ENCODE results near the gene LRRC9.
A peak's percentile ranks its signal among the peaks of the same experiment; 100 is the strongest.
"Not testable (repeated sequence)": the region's sequence is repeated elsewhere in the genome, so short reads cannot be mapped to it uniquely, and the experiment has no call there.

LRRC9 gene

DNA sequence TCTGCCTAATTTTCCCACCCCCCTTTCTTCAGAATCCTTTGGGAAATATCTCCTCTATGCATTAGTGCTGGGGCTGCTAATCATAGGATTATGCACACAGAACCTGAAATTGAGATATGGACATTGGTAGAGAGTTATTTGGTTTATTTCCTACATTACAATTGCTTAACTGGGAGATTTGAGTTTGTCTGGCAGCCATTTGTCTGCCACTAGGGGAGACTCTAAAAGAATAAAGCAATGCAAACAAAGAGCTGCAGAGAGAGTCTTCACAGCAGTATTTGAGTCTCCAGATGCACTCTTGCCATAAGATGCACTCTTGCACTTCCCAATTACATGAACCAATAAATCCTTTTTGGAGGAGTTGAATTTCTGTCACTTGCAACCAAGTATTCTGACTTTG is 159.8 kb downstream of the LRRC9 start:
- DNase-seq: no peak

DNA sequence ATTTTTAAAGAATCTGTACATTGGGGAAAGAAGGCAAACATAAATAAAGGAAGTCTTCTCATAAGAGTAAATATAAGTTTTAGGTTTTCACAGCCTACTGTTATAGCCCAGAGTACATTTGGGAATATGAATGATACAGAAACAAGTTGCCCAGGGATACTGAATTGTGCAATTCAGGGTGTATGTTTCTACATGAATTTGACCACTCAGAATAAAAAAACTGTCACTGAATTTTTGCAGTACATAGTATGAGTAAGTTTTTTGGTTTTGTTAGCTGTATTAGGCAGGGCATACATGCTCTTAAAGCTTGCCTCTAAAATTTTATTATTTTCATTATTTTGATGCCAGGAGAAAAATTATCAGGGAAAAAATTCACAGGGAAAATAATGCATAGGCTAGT is 165.1 kb downstream of the LRRC9 start:
- DNase-seq: no peak

DNA sequence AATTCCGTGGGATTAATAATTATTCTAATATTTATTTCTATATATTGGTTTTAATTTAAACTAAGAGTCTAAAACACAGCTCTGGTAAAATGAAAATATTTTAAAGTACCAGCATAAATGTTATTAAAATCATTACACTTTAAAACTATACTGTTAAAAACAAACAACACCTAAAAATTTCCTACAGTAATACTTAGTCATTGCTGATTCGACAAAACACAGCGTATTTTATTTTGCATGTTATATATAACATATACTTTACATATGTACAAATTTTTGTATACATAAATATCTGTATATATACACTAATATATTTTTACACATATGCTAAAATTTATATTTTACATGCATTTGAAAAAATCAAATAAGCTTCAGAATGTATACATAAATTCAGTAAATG is 165.7 kb downstream of the LRRC9 start:
- no peak for DNase-seq

DNA sequence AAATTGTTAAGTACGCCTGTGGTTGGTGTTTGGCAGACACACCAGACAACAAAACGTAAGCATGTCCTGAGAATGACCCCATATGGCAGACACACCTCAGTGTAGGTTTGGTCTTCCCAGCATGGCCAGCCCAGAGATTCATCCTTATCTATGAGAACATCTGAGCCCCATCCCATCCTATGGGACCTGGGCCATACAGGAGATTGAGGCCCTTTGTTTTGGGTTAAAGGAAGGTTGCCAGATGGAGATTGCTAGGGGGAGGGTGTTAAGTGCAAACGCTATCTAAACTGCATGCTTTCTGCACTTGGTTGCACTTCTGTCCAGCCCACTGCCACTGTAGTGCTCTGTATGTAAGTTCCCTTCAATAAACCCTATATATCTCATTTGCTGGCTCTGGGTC is 167.7 kb downstream of the LRRC9 start:
- no peak for DNase-seq

DNA sequence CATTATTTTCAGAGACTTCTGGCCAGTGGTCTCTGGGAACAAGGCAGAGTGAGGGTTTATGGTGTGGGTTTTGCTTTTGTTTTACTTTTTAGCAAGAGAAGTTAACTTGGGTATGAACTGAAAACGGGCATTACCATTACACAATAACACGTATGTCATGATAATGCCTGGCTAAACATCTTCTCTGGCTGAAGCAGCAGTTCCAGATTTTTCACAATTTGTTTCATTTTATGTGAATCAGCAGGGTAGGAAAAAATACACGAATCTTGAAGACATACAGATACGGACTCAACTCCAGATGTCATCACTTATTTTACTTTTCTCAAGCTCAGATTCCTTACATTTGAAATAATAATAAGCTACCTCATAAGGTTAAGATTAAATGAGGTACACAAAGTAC is 169.3 kb downstream of the LRRC9 start:
- no peak for DNase-seq

DNA sequence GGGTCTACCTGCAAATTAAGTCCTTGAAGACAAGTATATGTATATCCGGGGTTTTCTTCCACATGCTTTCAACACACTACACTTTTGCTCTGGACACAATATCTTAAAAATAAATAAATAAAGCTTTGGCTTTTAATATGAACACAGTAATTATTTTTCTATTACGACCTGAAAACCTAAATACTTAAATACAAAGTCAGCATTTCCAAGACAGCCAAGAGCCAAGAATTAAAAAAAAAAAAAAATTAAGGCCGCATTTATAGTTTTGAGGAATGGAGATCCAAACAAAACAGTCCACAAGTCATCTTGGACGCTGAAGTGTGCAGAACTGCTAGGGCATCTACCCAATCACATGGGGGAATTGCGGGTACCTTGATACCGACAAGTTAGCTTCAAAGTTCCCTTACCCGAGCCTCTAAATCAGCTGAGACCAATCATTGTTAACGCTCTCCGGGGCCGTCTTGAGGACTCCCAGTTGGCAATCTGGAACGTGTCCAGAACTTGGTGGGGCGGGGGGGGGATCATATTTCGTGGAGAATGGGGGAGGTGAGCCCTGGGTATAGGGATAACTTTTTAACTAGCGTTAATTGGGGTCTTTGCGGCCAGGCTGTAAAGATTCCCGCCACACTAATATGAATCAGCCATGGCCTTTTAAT is 171.0 kb downstream of the LRRC9 start:
- no peak for DNase-seq

DNA sequence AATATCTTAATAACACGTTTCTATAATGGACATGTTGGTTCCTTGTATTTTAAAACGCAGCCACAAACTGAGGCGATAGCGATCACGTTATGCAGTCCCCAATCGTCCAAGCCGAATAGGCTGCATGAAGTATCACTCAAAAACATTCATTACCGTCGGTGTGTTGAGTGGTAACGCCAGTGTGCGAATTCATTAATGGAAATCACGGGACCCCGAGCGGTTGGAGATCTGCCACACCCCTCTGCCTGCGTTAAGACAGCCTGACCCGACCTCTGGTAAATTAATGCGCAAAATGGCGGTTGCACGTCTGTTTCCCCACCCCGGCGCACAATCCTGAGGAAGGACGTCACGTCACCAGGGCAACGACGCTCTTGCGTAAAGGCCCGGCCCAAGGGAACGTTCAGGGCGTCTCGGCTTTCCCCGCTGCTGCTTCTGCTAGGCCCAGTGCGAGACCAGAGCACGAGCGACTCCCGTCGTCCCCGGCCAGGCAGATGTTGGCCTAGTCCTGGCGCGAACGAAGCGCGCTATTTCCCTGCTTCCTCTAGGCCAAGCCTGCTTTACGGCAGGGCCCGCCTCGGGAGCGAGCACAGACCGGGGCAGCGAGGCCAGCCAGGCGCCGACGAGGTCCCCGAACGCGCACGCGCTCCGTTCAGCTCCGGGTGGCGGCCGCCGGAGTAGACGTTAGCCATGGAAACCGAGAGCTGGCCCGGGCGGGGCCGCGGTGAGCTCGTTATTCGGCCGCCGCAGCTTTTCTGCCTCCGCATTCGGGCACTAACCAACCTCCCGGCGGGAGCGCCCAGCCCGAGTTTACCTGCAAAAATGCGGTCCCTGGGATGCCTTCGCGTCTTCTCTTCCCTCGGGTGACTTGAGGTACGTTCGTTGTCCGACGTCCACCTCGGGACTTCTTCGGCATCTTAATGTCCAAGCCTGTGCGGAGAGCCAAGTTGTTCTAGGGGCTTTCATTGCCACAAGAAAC is 171.9 kb downstream of the LRRC9 start, which contains the start of gene PCNX4:
Gene PCNX4 (plus strand): TSS at position 374 of the 976 bp plus-strand sequence. CDS start 15,716 bp downstream, outside the sequence.
- peak; percentile 92 for DNase-seq

DNA sequence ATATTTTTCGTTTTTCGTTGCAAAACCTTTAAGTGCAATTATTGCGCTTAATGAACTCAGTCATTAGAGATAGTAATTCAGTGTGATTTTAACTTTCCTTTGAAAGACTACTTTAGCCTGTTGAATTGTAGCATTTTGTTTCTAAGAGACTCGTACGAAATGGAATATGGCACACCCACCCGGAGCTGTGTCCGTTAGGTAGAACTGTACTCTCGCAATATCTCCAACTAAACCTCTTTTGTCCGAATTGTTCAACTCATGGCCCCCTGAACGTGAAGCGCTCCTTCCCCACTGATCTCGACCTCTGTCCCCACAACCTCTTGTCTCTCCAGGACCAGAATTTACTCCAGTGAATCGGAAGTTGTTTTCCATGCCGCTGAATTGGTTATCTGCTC is 172.6 kb downstream of the LRRC9 start:
- DNase-seq: no peak

DNA sequence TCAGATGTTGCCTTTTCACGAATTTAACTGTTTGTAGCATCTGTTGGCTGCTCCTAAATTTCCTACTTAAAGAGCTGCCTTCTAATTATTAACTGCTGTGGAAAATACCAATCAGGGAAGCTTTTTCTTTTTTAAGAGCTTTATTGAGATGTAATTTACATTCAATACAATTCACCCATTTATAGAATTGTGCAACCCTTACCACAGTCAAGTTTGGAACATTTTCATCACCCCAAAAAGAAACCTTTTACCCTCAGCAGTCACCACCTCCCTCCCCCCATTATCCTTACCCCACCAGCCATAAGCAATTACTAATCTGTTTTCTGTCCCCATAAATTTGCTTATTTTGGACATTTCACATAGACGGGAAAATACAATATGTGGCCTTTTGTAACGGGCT is 173.1 kb downstream of the LRRC9 start:
- DNase-seq: no peak

DNA sequence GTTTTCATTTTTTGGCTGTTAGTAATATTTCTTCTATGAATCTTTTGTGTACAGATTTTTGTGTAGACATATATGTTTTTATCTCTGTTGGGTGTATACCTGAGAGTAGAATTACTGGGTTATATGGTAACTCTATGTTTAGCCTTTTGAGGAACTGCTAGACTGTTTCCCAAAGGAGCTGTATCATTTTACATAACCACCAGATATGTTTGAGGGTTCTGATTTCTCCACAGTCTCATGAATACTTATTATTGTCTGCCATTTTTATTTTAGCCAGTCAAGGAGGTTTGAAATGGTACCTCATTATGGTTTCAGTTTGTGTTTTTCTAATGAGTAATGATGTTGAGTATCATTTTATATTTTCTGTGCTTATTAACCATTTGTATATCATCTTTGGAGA is 173.7 kb downstream of the LRRC9 start:
- DNase-seq: no peak

DNA sequence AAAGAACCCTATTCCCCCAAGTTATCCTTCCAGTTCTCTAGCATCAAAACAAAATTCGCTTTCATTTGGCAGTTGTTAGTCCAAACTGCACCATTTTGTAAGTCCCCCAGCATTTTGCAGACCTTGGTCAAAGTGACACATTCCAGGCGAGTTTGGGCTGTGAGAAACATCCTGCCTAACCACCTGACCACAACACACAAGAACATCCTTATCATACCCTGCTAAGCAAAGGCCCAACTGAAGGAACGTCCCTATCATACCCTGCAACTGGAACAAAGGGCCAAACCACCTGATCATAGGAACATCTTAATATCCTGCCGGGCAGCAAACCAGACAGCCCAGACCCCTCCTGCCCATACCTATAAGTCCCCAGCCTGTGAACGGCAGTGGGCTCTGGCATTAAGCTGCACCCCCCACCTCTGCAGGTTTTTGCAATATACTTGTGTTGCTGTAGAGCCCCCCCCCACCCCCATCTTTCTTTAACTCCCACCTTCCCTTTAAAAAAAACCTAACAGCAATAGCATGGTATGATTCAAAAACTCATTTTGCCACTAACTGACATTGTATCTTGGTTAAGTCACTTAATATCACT is 174.5 kb downstream of the LRRC9 start:
- DNase-seq: no peak

DNA sequence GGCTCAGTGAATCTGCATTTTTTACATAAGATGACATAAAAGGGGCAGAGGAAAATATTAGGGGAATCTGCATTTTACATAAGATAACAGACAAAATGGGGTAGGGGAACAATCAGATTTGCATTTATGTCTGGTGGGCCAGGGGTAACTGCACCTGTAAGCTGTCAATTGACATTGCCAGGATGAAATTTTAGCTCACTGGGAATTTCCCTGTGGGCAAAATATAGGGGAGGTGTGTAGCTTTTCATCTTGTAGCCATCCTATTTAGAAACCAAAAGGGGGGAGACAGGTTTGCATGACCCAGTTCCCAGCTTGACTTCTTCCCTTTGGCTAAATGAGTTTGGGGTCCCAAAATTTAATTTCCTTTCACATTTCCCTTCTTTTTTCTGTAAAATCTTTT is 175.3 kb downstream of the LRRC9 start:
- DNase-seq: no peak

DNA sequence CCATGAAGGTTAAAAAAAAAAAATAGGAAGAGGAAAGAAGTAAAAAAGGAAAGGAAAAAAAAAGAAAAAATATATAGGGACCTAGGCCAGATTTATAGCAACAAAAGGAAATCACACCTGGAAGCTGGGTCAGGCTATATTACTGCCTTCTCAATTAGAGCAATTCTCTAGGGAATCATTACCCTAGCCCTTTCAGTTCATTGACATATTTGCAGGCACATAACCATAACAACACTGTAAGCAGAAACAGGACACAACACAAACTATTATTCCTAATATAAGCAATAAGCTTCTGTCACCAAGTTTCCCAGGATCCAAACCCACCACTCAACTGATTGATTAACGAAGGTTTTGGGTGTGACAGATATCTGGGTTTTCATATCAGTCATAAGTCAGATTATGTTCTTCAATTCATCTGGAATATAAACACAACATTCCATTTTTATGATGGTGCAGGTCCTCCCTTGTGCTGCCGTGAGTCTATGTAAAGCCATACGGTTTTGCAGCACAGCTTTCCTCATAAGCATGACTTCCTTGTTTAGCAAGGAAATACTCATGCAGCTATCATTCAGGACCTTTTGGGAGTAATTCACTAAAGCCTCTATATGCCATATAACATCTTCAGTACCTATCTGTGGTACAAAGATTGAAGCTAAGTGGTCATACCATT is 176.0 kb downstream of the LRRC9 start:
- DNase-seq: no peak

DNA sequence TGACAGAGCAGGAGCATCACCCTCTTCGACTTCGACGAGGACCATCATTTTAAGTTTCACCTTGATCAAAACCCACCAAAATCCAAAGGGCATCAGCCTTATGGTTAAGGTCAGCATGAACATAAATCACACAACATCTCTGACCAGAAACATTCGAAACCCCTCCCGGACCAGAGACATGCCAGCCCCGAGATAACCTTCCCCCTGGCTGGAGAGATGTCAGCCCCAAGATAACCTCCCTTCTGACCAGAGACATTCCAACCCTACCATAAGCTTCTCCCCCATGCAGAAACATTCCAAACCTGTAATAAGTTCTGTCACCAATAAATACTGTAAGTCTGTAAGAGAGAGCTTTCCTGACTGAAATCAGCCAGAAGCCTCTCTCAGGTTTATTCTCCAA is 178.0 kb downstream of the LRRC9 start:
- no peak for DNase-seq

DNA sequence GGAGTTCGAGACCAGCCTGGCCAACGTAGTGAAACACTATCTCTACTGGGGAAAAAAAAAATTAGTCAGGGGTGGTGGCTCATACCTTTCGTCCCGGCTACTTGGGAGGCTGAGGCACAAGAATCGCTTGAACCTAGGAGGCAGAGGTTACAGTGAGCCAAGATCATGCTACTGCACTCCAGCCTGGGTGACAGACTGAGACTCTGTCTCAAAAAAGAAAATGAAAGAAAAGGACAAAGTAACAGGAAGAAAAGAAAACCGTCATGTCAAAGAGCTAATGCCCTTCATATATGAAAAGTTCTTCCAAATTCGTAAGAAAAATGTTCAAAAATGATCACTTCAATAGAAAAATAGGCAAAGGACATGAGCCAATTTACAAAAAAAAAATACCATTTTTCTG is 179.9 kb downstream of the LRRC9 start:
- not testable (repeated sequence) for DNase-seq

DNA sequence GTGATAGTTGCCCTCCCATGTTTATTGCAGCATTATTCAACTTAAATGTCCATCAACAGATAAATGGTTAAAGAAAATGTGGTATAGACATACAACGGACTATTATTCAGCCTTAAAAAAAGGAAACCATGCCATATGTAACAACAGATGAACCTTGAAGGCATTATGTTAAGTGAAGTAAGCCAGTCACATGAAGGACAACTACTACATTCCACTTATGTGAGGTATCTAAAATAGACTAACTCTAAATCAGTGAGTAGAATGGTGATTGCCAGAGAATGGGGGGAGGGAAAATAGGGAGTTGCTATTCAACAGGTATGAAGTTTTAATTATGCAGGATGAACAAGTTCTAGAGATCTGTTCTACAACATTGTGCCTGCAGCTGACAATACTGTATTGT is 181.8 kb downstream of the LRRC9 start:
- DNase-seq: no peak

DNA sequence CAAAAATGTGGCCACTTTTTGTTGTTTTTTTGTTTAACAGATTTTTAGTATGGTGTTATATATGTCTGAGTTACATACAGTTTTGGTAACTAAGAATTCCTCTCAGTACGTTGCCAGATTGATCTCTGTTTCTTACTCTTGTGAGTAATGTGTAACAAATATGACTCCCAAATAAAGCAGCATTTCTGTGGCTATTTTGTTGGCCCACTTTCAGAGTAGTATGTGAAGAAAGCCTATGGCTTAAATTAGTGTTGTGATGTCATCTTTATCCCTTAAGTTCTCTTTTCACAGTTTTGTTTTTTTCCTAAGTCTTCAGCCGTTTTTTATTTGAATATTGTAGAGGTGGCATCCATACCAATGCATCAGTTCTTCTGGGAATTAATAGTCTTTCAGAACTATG is 182.4 kb downstream of the LRRC9 start:
- DNase-seq: no peak

DNA sequence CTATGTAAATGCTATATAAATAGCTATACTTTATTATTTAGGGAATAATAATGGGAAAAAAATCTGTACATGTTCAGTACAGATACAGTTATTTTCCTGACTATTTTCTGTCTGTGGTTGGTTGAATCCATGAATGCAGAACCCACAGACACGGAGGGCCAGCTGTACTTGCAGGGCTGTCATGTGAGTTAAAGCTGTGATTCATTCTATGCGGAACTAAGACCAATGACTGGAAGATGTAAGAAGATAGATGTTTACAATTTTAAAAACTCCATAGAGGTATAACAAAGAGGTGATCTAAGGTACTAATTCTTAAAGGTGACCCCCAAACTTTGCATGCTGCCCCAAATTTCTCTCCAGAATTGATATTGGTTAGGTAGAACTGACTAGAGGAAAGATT is 186.4 kb downstream of the LRRC9 start:
- DNase-seq: no peak

DNA sequence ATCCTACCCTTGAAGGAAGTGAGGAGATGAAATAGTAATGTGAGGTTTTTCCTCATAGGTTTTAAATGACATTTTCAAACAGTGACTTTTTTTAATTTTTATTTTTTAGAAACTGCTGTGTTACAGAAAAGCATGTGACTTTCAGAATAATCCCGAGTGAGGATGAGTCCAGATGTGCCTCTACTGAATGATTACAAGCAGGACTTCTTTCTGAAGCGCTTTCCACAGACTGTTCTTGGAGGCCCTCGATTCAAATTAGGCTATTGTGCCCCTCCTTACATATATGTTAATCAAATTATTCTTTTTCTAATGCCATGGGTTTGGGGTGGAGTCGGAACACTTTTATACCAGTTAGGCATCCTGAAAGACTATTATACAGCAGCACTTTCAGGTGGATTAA is 187.5 kb downstream of the LRRC9 start:
- no peak for DNase-seq

DNA sequence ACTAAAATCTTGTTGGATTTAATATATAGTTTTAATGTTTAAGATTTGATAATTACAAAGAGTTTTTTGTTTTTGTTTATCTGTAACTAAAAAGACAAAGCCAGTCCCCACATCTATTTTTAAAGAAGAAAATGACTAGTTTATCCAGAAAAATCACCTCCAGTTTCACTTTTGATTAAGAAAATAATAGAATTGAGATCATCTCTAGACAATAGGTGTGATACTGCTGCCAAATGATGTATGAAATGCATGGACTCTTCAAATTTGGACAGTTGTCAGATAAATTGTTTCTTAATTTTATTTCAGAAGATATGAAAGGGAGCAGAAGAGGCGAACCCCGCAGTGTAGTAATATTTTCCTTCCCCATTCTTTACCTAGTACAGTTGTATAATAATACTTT is 191.8 kb downstream of the LRRC9 start:
- DNase-seq: no peak

Data from NCI-H2081 treated with DMSO at 0.1 percent for 48 hours (cell line).